GM12892 (cell line): Measurements from ENCODE around the gene SLC12A4.

Source experiments
- POLR2A ChIP-seq: IDR thresholded peaks from 2 replicates; pipeline ENCODE4 v1.6.1; 2011; ENCODE audit warnings: low read depth, low read length, control low read depth
- POLR2AphosphoS5 ChIP-seq: IDR thresholded peaks from 2 replicates; pipeline ENCODE4 v1.6.1; 2011; ENCODE audit warnings: low read depth, low read length, control low read depth

- TF ChIP-seq POLR2A (no peak), POLR2AphosphoS5 (no peak)
These were observed 53.5 kb downstream of the SLC12A4 start for GRCh38 chr16:67914758-67915495.
